Cardiac fibroblast (primary cell): Measurements from ENCODE around the gene CRB2.

Experiments used
- DNase-seq, 2 donors: peaks; one replicate each; pipeline versions ENCODE4 v3.0.0 to v3.0.0-alpha.2; 2010; ENCODE audit warnings: low read depth in 2 of 2
- H3K4me3 ChIP-seq, 2 donors: replicated peaks in 1 of 2; 1 replicate in 1 of 2; 2 replicates in 1 of 2; pipeline ENCODE4 v1.5.1; 2011; ENCODE audit warnings: low read depth in 2 of 2, low read length in 2 of 2, mild to moderate bottlenecking in 2 of 2, moderate library complexity in 1 of 2
- CTCF ChIP-seq: IDR thresholded peaks from one replicate; pipeline ENCODE4 v1.5.1; 2011; ENCODE audit warnings: low read depth, mild to moderate bottlenecking, low read length, inconsistent platforms

The CRB2 gene

DNA sequence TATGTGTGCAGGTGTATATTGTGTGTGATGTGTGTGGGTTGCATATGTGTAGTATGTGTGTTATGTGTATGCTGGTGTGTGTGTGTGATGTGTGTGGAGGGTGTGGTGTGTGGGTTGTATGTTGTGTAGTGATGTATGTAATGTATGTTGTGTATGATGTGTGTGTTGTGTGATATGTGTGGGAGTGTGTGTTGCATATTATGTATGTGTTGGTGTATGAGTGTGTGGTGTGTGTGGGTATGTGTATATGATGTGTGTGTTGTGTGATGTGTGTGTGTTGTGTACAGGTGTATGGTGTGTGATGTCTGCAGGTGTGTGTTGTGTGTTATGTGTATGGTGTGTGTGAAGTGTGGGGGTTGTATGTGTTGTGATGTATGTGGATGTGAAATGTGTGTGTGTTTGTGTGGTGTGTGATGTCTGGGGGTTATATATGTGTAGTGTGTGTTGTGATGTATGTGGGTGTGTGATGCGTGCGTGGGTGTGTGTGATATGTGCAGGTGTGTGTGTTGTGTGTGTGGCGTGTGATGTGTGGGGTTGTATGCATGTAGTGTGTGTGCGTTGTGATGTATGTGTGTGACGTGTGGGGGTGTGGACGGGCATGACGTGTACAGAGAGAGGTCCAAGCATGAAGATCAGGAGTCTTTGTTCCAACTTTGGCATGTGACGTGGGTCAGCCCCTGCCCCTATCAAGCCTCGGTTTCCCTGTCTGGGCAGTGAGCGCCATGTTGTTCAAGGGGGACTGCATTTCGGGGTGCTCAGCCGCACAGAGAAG, 8.5 kb upstream of the CRB2 start:
- DNase-seq, result no peak
- no peak overlapping the region for H3K4me3 ChIP-seq
- TF ChIP-seq CTCF, result no peak

DNA sequence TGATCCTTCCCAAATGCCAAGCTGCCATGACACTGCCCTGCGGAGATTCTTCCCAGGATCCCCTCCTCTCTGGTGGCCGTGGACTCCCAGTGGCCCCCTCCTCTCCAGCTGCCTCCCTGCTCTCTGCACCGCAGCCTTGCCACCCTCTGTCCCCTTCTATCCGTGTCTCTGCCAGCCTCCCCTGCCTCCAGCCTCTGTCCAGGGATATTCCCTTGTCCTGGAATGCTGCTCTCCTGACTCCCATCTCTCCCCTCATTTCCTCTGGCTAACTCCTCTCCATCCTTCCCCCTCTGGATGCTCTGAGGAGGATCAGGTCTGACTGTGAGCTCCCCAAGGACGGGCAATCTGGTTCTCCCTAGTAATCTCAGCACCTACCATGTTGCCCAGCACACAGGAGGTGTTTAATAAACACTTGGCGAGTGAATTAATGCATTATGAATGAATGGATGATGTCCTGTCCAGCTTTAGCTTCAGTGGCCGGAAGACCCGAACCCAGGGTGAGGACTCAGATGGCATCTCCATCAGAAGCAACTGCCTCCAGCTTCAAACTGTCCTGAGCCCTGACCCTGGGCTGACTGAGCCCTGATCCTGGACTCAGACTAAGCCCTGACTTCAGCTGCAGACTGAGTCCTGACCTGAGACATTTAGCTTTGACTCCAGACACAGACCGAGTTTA, 7.5 kb upstream of the CRB2 start:
- H3K4me3 ChIP-seq, result no peak overlapping the region
- DNase-seq, result no peak
- TF ChIP-seq CTCF, result no peak

- no peak for TF ChIP-seq CTCF
- H3K4me3 ChIP-seq, result no peak overlapping the region
- no peak for DNase-seq
These were observed 7.0 kb upstream of the CRB2 start for GRCh38 chr9:123349033-123349432.

DNA sequence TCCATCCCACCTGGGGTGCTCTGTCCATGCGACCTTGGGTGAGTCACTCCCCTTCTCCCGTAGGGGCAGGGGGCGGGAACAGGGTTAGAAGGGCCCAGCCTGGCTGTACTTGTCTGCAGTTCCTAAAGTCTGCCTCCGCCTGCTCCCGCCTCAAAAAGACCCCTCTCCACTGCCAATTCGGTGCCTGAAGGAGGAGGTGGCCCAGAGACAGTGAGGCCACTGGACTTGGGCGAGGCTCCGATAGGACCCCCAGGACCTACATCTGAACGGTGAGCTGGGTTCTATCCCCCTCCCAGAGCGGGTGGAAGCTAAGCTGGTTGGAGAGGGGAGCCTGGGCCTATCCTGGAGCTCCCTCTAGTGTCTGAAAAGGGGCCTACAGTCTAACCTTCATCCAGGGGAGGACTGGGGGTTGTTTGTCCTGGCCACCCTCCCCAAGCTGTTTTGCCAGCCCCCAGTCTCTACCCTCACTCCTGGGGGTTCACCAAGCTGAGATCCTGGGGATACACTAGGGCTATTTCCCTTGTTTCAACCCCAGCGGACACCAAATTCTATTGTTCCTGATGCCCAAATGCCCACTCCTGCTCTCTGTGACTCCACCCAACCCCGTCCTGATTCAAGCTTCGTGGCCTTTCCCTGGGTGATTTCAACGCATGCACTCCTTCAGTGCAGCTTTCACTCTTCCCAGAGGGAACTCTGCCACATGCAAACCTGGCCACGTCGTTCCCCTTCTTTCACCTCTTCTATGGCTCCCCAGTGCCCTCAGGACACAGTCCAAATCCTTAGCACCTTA, 6.1 kb upstream of the CRB2 start:
- TF ChIP-seq CTCF, result peak; percentile 97
- peak; percentile 59 to 62 for DNase-seq
- H3K4me3 ChIP-seq, result no peak overlapping the region

GRCh38 chr9:123350590-123351310, 5.2 kb upstream of the CRB2 start:
- no peak overlapping the region for H3K4me3 ChIP-seq
- DNase-seq, result no peak
- no peak for TF ChIP-seq CTCF

DNA sequence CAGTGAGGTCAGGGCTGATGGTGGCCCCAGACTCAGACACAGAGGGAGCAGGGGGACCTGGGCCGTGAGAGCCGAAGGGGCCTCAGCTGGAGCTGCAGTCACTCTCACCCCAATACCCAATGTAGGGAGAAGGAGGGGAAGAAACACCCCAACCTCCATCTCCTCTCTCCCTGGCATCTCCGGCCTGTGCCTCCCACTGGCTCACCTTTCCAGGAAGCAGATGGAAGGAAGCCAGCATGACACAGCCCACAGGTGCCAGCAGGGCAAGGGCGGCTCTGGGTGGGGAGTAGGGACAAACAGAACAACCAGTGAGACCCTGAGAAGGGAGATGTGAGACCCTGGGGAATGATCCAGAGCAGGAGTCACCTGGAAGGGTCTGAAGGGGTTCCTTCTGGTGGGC, 3.0 kb upstream of the CRB2 start:
- no peak for TF ChIP-seq CTCF
- no peak overlapping the region for H3K4me3 ChIP-seq
- no peak for DNase-seq
